ENCODE data around the gene NRXN3. TPM values are rescaled to one million over a fixed set of nuclear protein-coding genes. Genes with fewer than 3 reads are reported as not detected.

The NRXN3 gene
- total and polyA plus RNA-seq, 2 donors (not counting 1 experiment from before 2014, with no cell fraction given) = not detected

GRCh38 chr14:79118291-79118690 lies 948.1 kb downstream of the NRXN3 start:
- Histone ChIP-seq H3K27ac (ENCODE audit: low read length in 2 of 2) (no peak overlapping the region), H3K9ac (ENCODE audit: low read length) (no peak overlapping the region), H3K4me3 (ENCODE audit: control extremely low read depth in 1 of 5, extremely low read depth in 1 of 5, insufficient read depth in 1 of 5, low read depth in 2 of 5, low read length in 4 of 5) (no peak overlapping the region), H4K20me1 (ENCODE audit: control insufficient read depth, insufficient read depth, low read length, poor library complexity, severe bottlenecking) (no peaks in the 10 kb centered on the region), H2AFZ (ENCODE audit: insufficient read depth, low read depth, low read length, poor library complexity, severe bottlenecking) (no peak overlapping the region), H3K79me2 (ENCODE audit: control insufficient read depth, insufficient read depth, low read length) (no peaks in the 10 kb centered on the region), H3K4me1 (ENCODE audit: control insufficient read depth in 2 of 2, insufficient read depth in 2 of 2, low read length in 2 of 2) (no peaks in the 10 kb centered on the region), H3K27me3 (replicated peaks in 1 of 4; ENCODE audit: control extremely low read depth in 1 of 4, control insufficient read depth in 3 of 4, insufficient read depth in 4 of 4, low read length in 3 of 4) (no peaks in the 10 kb centered on the region), H3K36me3 (replicated peaks in 1 of 2; ENCODE audit: control extremely low read depth in 1 of 2, control insufficient read depth in 1 of 2, extremely low read depth in 1 of 2, insufficient read depth in 2 of 2, low read length in 1 of 2) (no peaks in the 10 kb centered on the region), H3K4me2 (replicated peaks; ENCODE audit: low read depth, low read length, poor library complexity, severe bottlenecking) (no peak overlapping the region), H3K9me3 (ENCODE audit: control extremely low read depth in 1 of 3, control insufficient read depth in 2 of 3, insufficient read depth in 1 of 3, low read length in 2 of 3) (no peaks in the 10 kb centered on the region)
- CTCF ChIA-PET = no interaction called here
- ATAC-seq (ENCODE audit: low read depth) = no peak
- Mint-ChIP-seq H3K27ac (no peak overlapping the region), H3K27me3 (no peaks in the 10 kb centered on the region), H3K4me1 (no peaks in the 10 kb centered on the region), H3K4me3 (no peak overlapping the region), H3K9me3 (ENCODE audit: insufficient read depth) (peaks cover 6% of the 10 kb centered on the region)
- WGBS (ENCODE audit: insufficient coverage) = no CpG with 5 or more reads among the region's 2 CpGs
- no peak for TF ChIP-seq EZH2 (IDR thresholded peaks at IDR 0.05; ENCODE audit: borderline replicate concordance, insufficient read depth, low read depth, low read length, poor library complexity, severe bottlenecking)
- TF ChIP-seq CTCF (IDR thresholded peaks at IDR 0.05) = no peak
- intact Hi-C loops (cut with micrococcal nuclease) = no loop called here
- POLR2A ChIA-PET = no interaction called here
- DNase-seq = no peak

- H3K36me3 ChIP-seq (replicated peaks in 1 of 2; ENCODE audit: control extremely low read depth in 1 of 2, control insufficient read depth in 1 of 2, extremely low read depth in 1 of 2, insufficient read depth in 2 of 2, low read length in 1 of 2) = no peaks in the 10 kb centered on the region
- WGBS (ENCODE audit: insufficient coverage) = 64% methylated on average over 1 of the region's 3 CpGs
- no peak overlapping the region for H3K9ac ChIP-seq (ENCODE audit: low read length)
- H3K4me3 ChIP-seq (ENCODE audit: control extremely low read depth in 1 of 5, extremely low read depth in 1 of 5, insufficient read depth in 1 of 5, low read depth in 2 of 5, low read length in 4 of 5) = no peak overlapping the region
- no peak overlapping the region for H3K27ac ChIP-seq (ENCODE audit: low read length in 2 of 2)
- TF ChIP-seq EZH2 (IDR thresholded peaks at IDR 0.05; ENCODE audit: borderline replicate concordance, insufficient read depth, low read depth, low read length, poor library complexity, severe bottlenecking) (no peak), CTCF (IDR thresholded peaks at IDR 0.05) (no peak)
- Mint-ChIP-seq H3K4me3 (no peak overlapping the region), H3K27ac (no peak overlapping the region), H3K9me3 (ENCODE audit: insufficient read depth) (peaks cover 3% of the 10 kb centered on the region), H3K27me3 (no peaks in the 10 kb centered on the region), H3K4me1 (no peaks in the 10 kb centered on the region)
- no peak overlapping the region for H3K4me2 ChIP-seq (replicated peaks; ENCODE audit: low read depth, low read length, poor library complexity, severe bottlenecking)
- POLR2A ChIA-PET = no interaction called here
- no peaks in the 10 kb centered on the region for H4K20me1 ChIP-seq (ENCODE audit: control insufficient read depth, insufficient read depth, low read length, poor library complexity, severe bottlenecking)
- DNase-seq (no peak), ATAC-seq (ENCODE audit: low read depth) (no peak)
- intact Hi-C loops (cut with micrococcal nuclease) = no loop called here
- H3K27me3 ChIP-seq (replicated peaks in 1 of 4; ENCODE audit: control extremely low read depth in 1 of 4, control insufficient read depth in 3 of 4, insufficient read depth in 4 of 4, low read length in 3 of 4) = no peaks in the 10 kb centered on the region
- no peaks in the 10 kb centered on the region for H3K79me2 ChIP-seq (ENCODE audit: control insufficient read depth, insufficient read depth, low read length)
- peaks cover 0 to 11% (median 1%) of the 10 kb centered on the region in 3 donors for H3K9me3 ChIP-seq (ENCODE audit: control extremely low read depth in 1 of 3, control insufficient read depth in 2 of 3, insufficient read depth in 1 of 3, low read length in 2 of 3)
- CTCF ChIA-PET = no interaction called here
- H2AFZ ChIP-seq (ENCODE audit: insufficient read depth, low read depth, low read length, poor library complexity, severe bottlenecking) = no peak overlapping the region
- no peaks in the 10 kb centered on the region for H3K4me1 ChIP-seq (ENCODE audit: control insufficient read depth in 2 of 2, insufficient read depth in 2 of 2, low read length in 2 of 2)
Observed at GRCh38 chr14:79134361-79134760, 964.2 kb downstream of the NRXN3 start.
